H1 (cell line): Measurements from ENCODE around the gene FRMPD4. TPM values are rescaled to one million over a fixed set of nuclear protein-coding genes. Genes with fewer than 3 reads are reported as not detected.

Experiments used
- CTCF ChIA-PET: fragments of 300-600 bp; sonication (Branson Sonifier 250); formaldehyde crosslinking; loops from one replicate; lab custom pipeline; 2021; ENCODE audit not compliant: partially characterized antibody; lab: Charles Lee
- POLR2A ChIA-PET: fragments of 300-600 bp; sonication (Branson Sonifier 250); formaldehyde crosslinking; loops from one replicate; lab custom pipeline; 2021; ENCODE audit warnings: inconsistent platforms; ENCODE audit not compliant: partially characterized antibody; lab: Charles Lee
- DNase-seq, 2 experiments: peaks; one replicate each; pipeline versions ENCODE4 v3.0.0 to v3.0.0-alpha.2; 2010 to 2022; ENCODE audit warnings: low spot score in 2 of 2, low read depth in 1 of 2, mixed read lengths in 1 of 2
- FAIRE-seq: peaks from 2 replicates; lab custom pipeline; 2011; peaks lifted over from hg19 to GRCh38; lab: Jason Lieb, UNC
- H2AFZ ChIP-seq: 2 replicates; pipeline ENCODE4 v1.8.1; 2012; ENCODE audit warnings: low read length, inconsistent platforms
- H2AK5ac ChIP-seq: 2 replicates; pipeline ENCODE4 v1.6.1; 2013; ENCODE audit warnings: low read depth, low read length
- H2BK120ac ChIP-seq: replicated peaks from 2 replicates; pipeline ENCODE3; 2013; ENCODE audit warnings: low read depth, low read length, inconsistent platforms
- H2BK12ac ChIP-seq: 2 replicates; pipeline ENCODE4 v1.6.1; 2013; ENCODE audit warnings: low read depth, low read length
- H2BK15ac ChIP-seq: 2 replicates; pipeline ENCODE4 v1.6.1; 2013; ENCODE audit warnings: low read length
- H2BK20ac ChIP-seq: 2 replicates; pipeline ENCODE4 v1.6.1; 2013; ENCODE audit warnings: low read length
- H2BK5ac ChIP-seq: 2 replicates; pipeline ENCODE4 v1.6.1; 2013; ENCODE audit warnings: low read depth, low read length
- H3K14ac ChIP-seq: 2 replicates; pipeline ENCODE4 v1.6.1; 2013; ENCODE audit warnings: inconsistent platforms; ENCODE audit not compliant: insufficient read length
- H3K18ac ChIP-seq: 2 replicates; pipeline ENCODE4 v1.6.1; 2013; ENCODE audit warnings: low read length; ENCODE audit errors: extremely low read depth
- H3K23ac ChIP-seq: 2 replicates; pipeline ENCODE4 v1.6.1; 2013; ENCODE audit warnings: inconsistent platforms; ENCODE audit not compliant: insufficient read length
- H3K23me2 ChIP-seq: 2 replicates; pipeline ENCODE4 v1.6.1; 2013; ENCODE audit warnings: low read depth, low read length
- H3K27ac ChIP-seq: 2 replicates; pipeline ENCODE4 v1.6.1; 2011; ENCODE audit warnings: low read depth, low read length, inconsistent platforms
- H3K27me3 ChIP-seq, 4 experiments: replicated peaks in 1 of 4; 1 replicate in 1 of 4; 2 replicates in 3 of 4; pipeline versions ENCODE4 v1.6.1 to v1.8.1; 2011 to 2013; ENCODE audit warnings: low read length in 3 of 4, mild to moderate bottlenecking in 3 of 4, inconsistent platforms in 2 of 4, mixed read lengths in 2 of 4, moderate library complexity in 1 of 4; ENCODE audit not compliant: control insufficient read depth in 3 of 4, insufficient read depth in 3 of 4; ENCODE audit errors: extremely low read depth in 1 of 4
- H3K36me3 ChIP-seq, 4 experiments: 2 replicates each; pipeline versions ENCODE4 v1.6.1 to v1.8.1; 2011 to 2013; ENCODE audit warnings: mild to moderate bottlenecking in 4 of 4, low read length in 3 of 4, moderate library complexity in 2 of 4, control low read depth in 1 of 4, inconsistent platforms in 1 of 4; ENCODE audit not compliant: insufficient read depth in 4 of 4, control insufficient read depth in 2 of 4
- H3K4ac ChIP-seq: replicated peaks from 2 replicates; pipeline ENCODE3; 2013; ENCODE audit warnings: low read length, low read depth, mixed read lengths, inconsistent platforms; ENCODE audit not compliant: insufficient read length
- H3K4me1 ChIP-seq, 4 experiments: replicated peaks in 1 of 4; 1 replicate in 1 of 4; 2 replicates in 3 of 4; pipeline versions ENCODE4 v1.6.1 to v1.8.1; 2011 to 2013; ENCODE audit warnings: low read length in 3 of 4, inconsistent platforms in 2 of 4, mixed read lengths in 1 of 4; ENCODE audit not compliant: insufficient read depth in 4 of 4, control insufficient read depth in 3 of 4
- H3K4me2 ChIP-seq, 2 experiments: 2 replicates each; pipeline versions ENCODE4 v1.6.1 to v1.8.1; 2011 to 2013; ENCODE audit warnings: low read depth in 2 of 2, low read length in 2 of 2, control low read depth in 1 of 2, inconsistent platforms in 1 of 2, mild to moderate bottlenecking in 1 of 2; ENCODE audit not compliant: insufficient read depth in 1 of 2
- H3K4me3 ChIP-seq, 4 experiments: fragments of 200-600, 300-600 bp in 1 of 4; sonication (generic), shearing (Covaris generic), sonication (Bioruptor Twin) in 1 of 4; 2 replicates each; pipeline versions ENCODE4 v1.5.1 to v1.8.1; 2011 to 2016; ENCODE audit warnings: low read length in 4 of 4, low read depth in 3 of 4, control low read depth in 2 of 4, inconsistent platforms in 2 of 4, mild to moderate bottlenecking in 2 of 4, mixed read lengths in 1 of 4, moderate library complexity in 1 of 4; ENCODE audit not compliant: insufficient read depth in 2 of 4; ENCODE audit errors: extremely low read depth in 1 of 4
- H3K56ac ChIP-seq: replicated peaks from 2 replicates; pipeline ENCODE3; 2013; ENCODE audit warnings: low read depth, mild to moderate bottlenecking, mixed read lengths, low read length, inconsistent platforms; ENCODE audit not compliant: insufficient read length
- H3K79me1 ChIP-seq: 2 replicates; pipeline ENCODE4 v1.6.1; 2013; ENCODE audit warnings: low read depth, low read length, control low read depth
- H3K79me2 ChIP-seq, 2 experiments: 2 replicates each; pipeline versions ENCODE4 v1.6.1 to v1.8.1; 2012 to 2013; ENCODE audit warnings: low read length in 2 of 2, mild to moderate bottlenecking in 2 of 2, inconsistent platforms in 1 of 2; ENCODE audit not compliant: insufficient read depth in 2 of 2, control insufficient read depth in 1 of 2
- H3K9ac ChIP-seq, 4 experiments: replicated peaks in 1 of 4; 1 replicate in 1 of 4; 2 replicates in 3 of 4; pipeline versions ENCODE4 v1.6.1 to v1.8.1; 2011 to 2013; ENCODE audit warnings: low read depth in 3 of 4, low read length in 3 of 4, control low read depth in 2 of 4, mild to moderate bottlenecking in 2 of 4, moderate library complexity in 2 of 4, inconsistent platforms in 1 of 4; ENCODE audit errors: extremely low read depth in 1 of 4
- H3K9me3 ChIP-seq, 2 experiments: 2 replicates each; pipeline versions ENCODE4 v1.6.1 to v1.8.1; 2012 to 2013; ENCODE audit warnings: mild to moderate bottlenecking in 2 of 2, moderate library complexity in 2 of 2, control low read depth in 1 of 2, inconsistent platforms in 1 of 2, low read depth in 1 of 2, low read length in 1 of 2, mixed read lengths in 1 of 2; ENCODE audit not compliant: insufficient read depth in 2 of 2
- H4K20me1 ChIP-seq, 2 experiments: replicated peaks in 1 of 2; 2 replicates each; pipeline versions ENCODE3 to v1.8.1; 2011 to 2013; ENCODE audit warnings: inconsistent platforms in 2 of 2, low read length in 2 of 2, mild to moderate bottlenecking in 1 of 2; ENCODE audit not compliant: insufficient read depth in 2 of 2, control insufficient read depth in 1 of 2
- H4K5ac ChIP-seq: 2 replicates; pipeline ENCODE4 v1.6.1; 2013; ENCODE audit warnings: low read length, low read depth, mixed read lengths, inconsistent platforms; ENCODE audit not compliant: insufficient read length
- H4K8ac ChIP-seq: 2 replicates; pipeline ENCODE4 v1.8.0; 2013; ENCODE audit warnings: mild to moderate bottlenecking, moderate library complexity, low read length, inconsistent platforms; ENCODE audit not compliant: insufficient read depth; ENCODE audit errors: extremely low read depth
- H4K91ac ChIP-seq: replicated peaks from 2 replicates; pipeline ENCODE3; 2013; ENCODE audit warnings: low read length, mixed read lengths, inconsistent platforms; ENCODE audit not compliant: insufficient read length
- CBX8 ChIP-seq: fragments of 300-800, 300-1000 bp; sonication (generic); IDR thresholded peaks from 2 replicates; pipeline ENCODE4 v1.7.1; 2016; ENCODE audit warnings: low read depth, low read length, borderline replicate concordance
- CEBPB ChIP-seq: IDR thresholded peaks from 2 replicates; pipeline ENCODE4 v1.6.1; 2012; ENCODE audit warnings: low read depth, low read length
- CTBP2 ChIP-seq: IDR thresholded peaks from 2 replicates; pipeline ENCODE4 v1.7.0; 2011; ENCODE audit warnings: borderline replicate concordance, mild to moderate bottlenecking, moderate library complexity, mixed read lengths, low read length; ENCODE audit not compliant: insufficient read depth, insufficient read length
- EP300 ChIP-seq, 2 experiments: IDR thresholded peaks; 1 replicate in 1 of 2; 2 replicates in 1 of 2; pipeline ENCODE4 v1.6.1; 2011 to 2012; ENCODE audit warnings: low read depth in 2 of 2, low read length in 2 of 2, mild to moderate bottlenecking in 2 of 2, borderline replicate concordance in 1 of 2, inconsistent platforms in 1 of 2, moderate library complexity in 1 of 2
- FOSL1 ChIP-seq: IDR thresholded peaks from 2 replicates; pipeline ENCODE4 v1.6.1; 2011; ENCODE audit warnings: mild to moderate bottlenecking, low read depth, low read length, moderate library complexity; ENCODE audit not compliant: insufficient read depth
- GABPA ChIP-seq: IDR thresholded peaks from 2 replicates; pipeline ENCODE4 v1.6.1; 2011; ENCODE audit warnings: mild to moderate bottlenecking, low read length, moderate library complexity, borderline replicate concordance; ENCODE audit not compliant: insufficient read depth
- GTF2F1 ChIP-seq: IDR thresholded peaks from 2 replicates; pipeline ENCODE4 v1.6.1; 2012; ENCODE audit warnings: low read depth, low read length, improper control_type of control experiment, borderline replicate concordance
- RNF2 ChIP-seq: fragments of 200-900, 300-1000 bp; sonication (generic); IDR thresholded peaks from 2 replicates; pipeline ENCODE4 v1.7.1; 2016; ENCODE audit warnings: borderline replicate concordance, low read depth, mild to moderate bottlenecking, antibody characterized with exemption, low read length; ENCODE audit not compliant: poor library complexity, severe bottlenecking; ENCODE audit errors: missing control alignments
- SIN3A ChIP-seq, 2 experiments: IDR thresholded peaks in 1 of 2; conservative IDR thresholded peaks in 1 of 2; 2 replicates each; pipeline ENCODE4 v1.6.1; 2011 to 2012; ENCODE audit warnings: low read length in 2 of 2, improper control_type of control experiment in 1 of 2, low read depth in 1 of 2, mild to moderate bottlenecking in 1 of 2
- TCF12 ChIP-seq: IDR thresholded peaks from 2 replicates; pipeline ENCODE4 v1.6.1; 2011; ENCODE audit warnings: low read depth, mild to moderate bottlenecking, low read length
- TEAD4 ChIP-seq: IDR thresholded peaks from 2 replicates; pipeline ENCODE4 v1.6.1; 2012; ENCODE audit warnings: low read depth, low read length, inconsistent platforms, mixed read lengths
- WGBS, 2 experiments: shearing (Covaris generic) in 1 of 2; methylation state at CpG; one replicate each; pipeline versions ENCODE4 v1.1.6 to v1.1.7; 2013 to 2015; ENCODE audit warnings: low lambda C conversion rate in 2 of 2, mixed read lengths in 2 of 2, inconsistent platforms in 1 of 2, low coverage in 1 of 2, missing lambda C conversion rate in 1 of 2; ENCODE audit not compliant: insufficient replicate concordance in 2 of 2, insufficient coverage in 1 of 2, insufficient read length in 1 of 2; ENCODE audit errors: extremely low coverage in 1 of 2, missing lambda C conversion rate in 1 of 2; 5-methylcytosine and 5-hydroxymethylcytosine counted together
- polyA plus RNA-seq, 7 experiments: library from polyadenylated mRNA; depleted of rRNA in 3 of 7; stranded (reverse) in 5 of 7; unstranded in 2 of 7; fragments of >200 nt in 5 of 7; fragments of 200-250 nt in 2 of 7; gene quantifications; 1 replicate in 5 of 7; 2 replicates in 1 of 7; 4 replicates in 1 of 7; pipeline versions ENCODE4 v1.2.1 to v1.2.3, GENCODE V29; 2011 to 2013; ENCODE audit warnings: missing spikeins in 2 of 7, mixed read lengths in 2 of 7
- total RNA-seq: library from RNA; stranded (reverse); fragmentation: NEBNext Ultra II Directional; extraction: Animal tissue kit (Norgen Biotek cat#: 25700); gene quantifications from 2 replicates; pipeline ENCODE4 v1.2.1, GENCODE V29; 2021
- TF ChIP-seq, protein P1 (sequence below): IDR thresholded peaks from 2 replicates; pipeline ENCODE4 v1.6.1; 2012; ENCODE audit warnings: inconsistent platforms

The FRMPD4 gene
- total and polyA plus RNA-seq, 2 of the 8 experiments (the other 6 are each of a cell fraction or from before 2014, with no cell fraction given) = 0.02 to 0.37 TPM

GRCh38 chrX:12378253-12378652 lies 240.0 kb downstream of the FRMPD4 start:
- no peak overlapping the region for H4K91ac ChIP-seq
- 92% methylated on average over 6 of the region's 7 CpGs; no CpG with 5 or more reads in 1 of the 2 experiments for WGBS, 2 experiments
- no peaks in the 10 kb centered on the region for H3K79me2 ChIP-seq
- TF ChIP-seq TCF12 (no peak), FOSL1 (no peak), CBX8 (no peak), SIN3A (conservative IDR thresholded peaks at IDR 0.05 in 1 of 2, IDR thresholded peaks at IDR 0.05 in 1 of 2; ENCODE audit: low read depth in 1 of 2, low read length in 2 of 2) (no peak), GABPA (no peak), CTBP2 (no peak), CEBPB (no peak), GTF2F1 (no peak), RNF2 (no peak), EP300 (IDR thresholded peaks at IDR 0.05; ENCODE audit: borderline replicate concordance in 1 of 2, low read depth in 2 of 2, low read length in 2 of 2) (no peak), TEAD4 (no peak)
- TF ChIP-seq, protein P1, sequence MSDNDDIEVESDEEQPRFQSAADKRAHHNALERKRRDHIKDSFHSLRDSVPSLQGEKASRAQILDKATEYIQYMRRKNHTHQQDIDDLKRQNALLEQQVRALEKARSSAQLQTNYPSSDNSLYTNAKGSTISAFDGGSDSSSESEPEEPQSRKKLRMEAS = no peak

More at GRCh38 chrX:12378253-12378652, 240.0 kb downstream of the FRMPD4 start:
- Histone ChIP-seq H3K23ac (no peak overlapping the region), H4K8ac (no peak overlapping the region), H2BK15ac (no peak overlapping the region), H2BK20ac (no peak overlapping the region), H2BK5ac (no peak overlapping the region), H3K9ac (no peak overlapping the region), H2AFZ (no peak overlapping the region), H3K9me3 (no peaks in the 10 kb centered on the region), H3K56ac (no peak overlapping the region), H3K27ac (no peak overlapping the region), H3K4me3 (no peak overlapping the region), H3K4me1 (no peaks in the 10 kb centered on the region), H3K23me2 (no peaks in the 10 kb centered on the region), H2BK120ac (no peak overlapping the region), H3K14ac (no peak overlapping the region), H3K79me1 (no peaks in the 10 kb centered on the region), H3K27me3 (no peaks in the 10 kb centered on the region), H3K36me3 (no peaks in the 10 kb centered on the region), H4K20me1 (no peaks in the 10 kb centered on the region), H2AK5ac (no peak overlapping the region), H3K18ac (no peak overlapping the region), H2BK12ac (no peak overlapping the region), H4K5ac (no peak overlapping the region), H3K4ac (no peak overlapping the region), H3K4me2 (no peak overlapping the region)
- FAIRE-seq (no peak), DNase-seq (no peak)
- CTCF ChIA-PET = no interaction called here
- POLR2A ChIA-PET = no interaction called here
